Fibroblast of peridontal ligament (primary cell): ENCODE measurements around the gene EXOC3.

Experiments used
- DNase-seq: peaks from one replicate; pipeline ENCODE4 v3.0.0-alpha.2; 2010; ENCODE audit errors: extremely low read depth

Gene EXOC3

DNA sequence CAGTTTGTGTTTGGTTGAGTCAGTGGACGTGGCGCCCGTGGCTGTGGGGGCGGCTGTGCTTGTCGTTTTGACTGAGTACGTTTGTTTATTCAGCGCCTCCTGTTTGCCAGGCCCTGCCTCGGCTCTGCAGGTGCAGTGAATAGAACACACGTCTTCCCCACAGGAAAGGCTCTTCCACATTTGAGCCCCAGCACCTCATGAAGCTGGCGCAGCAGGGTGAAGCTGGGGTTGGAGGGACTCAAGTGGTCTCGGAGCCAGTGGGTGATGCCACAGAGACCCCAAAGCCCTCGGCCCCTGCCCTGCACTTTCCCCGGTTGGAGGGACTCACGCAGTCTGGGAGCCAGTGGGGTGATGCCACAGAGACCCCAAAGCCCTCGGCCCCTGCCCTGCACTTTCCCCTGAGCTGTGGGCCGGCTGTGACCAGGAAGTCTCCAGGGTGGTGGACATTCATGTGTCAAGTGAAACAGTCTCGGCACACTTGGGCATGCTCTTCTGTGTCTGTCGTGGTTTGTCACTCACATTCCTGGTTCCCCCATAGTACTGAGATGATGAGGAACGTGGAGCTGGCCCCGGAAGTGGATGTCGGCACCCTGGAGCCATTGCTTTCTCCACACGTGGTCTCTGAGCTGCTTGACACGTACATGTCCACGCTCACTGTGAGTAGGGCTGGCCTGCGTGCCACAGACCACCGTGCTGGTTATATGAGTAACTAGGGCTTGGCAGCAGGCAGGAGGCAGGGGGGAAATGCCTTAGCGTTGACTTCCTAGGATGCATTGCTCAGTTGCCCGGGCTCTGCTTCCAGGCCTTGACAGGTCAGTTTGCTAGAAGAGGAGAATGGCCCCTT, 13.6 kb downstream of the EXOC3 start:
- no peak for DNase-seq

DNA sequence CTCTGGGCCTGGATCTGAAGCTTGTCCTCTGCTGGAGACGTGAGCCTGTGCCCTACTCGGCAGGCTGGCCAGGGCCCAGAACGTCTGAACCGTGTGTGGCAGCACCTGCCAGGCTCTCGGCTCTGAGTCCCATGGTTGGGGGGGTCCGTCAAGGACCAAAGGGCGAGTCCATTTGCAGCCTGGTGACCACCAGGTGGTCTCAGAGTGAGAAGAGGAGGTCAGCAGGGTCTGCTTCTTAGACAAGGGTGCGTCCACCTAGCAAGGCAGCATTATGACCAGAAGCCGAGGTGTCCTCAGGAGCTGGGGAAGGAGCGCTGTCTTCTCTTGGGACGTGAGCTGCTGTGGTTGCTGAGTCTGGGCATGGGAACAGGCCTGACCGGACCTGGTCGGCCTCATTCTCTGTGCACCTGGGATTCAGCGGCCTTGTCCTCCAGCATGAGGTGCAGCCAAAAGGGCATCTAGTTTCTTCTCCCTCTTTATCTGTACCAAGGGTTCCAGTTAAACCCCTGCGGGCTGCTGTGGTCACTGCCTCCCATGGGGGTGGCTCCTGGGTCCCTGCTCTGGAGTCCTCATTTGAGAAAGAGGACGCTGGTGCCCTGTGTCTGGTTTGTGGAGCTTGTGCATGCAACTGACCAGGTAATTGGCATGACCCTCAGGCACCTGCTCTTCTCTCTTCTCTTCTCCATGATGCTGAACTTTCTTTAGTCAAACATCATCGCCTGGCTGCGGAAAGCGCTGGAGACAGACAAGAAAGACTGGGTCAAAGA, 14.4 kb downstream of the EXOC3 start:
- no peak for DNase-seq

DNA sequence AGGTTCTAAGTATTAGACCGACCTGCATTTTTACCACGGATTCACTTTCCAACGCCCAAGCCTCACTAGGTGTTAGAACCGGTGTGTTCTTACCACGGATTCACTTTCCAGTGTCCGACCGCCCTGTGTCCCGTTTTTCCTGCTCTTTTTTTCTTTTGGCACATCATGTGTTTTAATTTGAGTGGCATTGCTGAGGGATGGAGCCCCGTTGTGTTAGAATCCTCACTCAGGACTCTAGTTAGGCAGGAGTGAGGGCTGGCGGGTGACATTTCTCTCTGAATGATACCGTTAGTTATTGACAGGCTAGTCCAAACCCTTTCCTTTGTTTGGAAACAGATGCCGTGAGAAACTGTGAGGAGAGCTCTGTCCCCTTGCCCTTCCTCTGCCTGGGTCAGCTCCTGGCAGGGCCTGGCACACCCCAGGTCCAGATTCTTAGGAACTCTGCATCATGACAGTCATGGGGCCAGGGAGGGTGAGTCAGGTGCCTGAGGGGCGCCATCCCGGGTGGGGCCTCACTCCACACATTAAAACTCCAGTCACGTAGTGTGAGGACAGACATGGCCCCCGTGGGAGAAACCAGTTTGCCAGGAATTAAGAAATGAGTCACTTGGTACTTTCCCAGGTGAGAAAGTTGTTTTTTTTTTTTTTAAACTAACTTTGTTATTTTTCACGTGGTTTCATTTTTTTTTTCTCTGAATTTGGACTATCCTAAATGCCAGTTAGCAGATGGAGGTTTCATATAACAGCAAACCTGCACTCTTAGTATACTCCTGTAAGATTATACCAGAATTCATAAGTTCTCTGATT, 15.8 kb downstream of the EXOC3 start:
- DNase-seq: peak; percentile 14

DNA sequence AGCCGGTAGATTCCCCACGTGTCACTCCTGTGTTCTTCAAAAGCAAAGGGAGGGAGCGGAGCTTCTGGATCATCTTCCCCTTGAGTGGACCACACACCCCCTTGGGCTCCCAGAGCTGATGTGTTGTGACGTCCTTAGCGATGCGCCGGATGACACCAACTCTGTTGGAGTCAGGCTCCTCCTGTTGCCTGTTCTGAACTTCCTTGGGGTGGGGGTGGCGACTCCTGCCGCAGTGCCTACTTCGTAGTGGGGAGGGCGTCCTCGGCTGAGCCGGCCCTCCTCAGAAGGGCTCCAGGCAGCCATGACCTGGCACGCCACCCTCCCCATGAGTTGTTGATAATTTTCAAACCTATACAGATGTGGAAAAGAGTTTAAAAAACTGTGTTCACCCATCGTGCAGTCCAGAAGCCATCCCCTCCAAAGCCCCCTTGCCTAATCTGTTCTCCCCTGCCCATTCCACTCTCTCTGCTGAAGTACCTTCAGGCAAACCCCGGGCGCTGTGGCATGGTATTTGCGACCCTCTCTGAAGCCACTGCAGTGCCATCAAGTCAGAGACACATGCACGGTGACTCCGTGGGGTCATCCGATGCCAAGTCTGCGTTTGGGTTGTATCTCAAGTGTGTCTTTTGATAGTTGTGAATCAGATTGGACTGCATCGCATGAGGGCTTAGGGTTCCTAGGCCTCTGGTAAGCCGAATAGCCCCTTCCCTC, 16.7 kb downstream of the EXOC3 start:
- no peak for DNase-seq

DNA sequence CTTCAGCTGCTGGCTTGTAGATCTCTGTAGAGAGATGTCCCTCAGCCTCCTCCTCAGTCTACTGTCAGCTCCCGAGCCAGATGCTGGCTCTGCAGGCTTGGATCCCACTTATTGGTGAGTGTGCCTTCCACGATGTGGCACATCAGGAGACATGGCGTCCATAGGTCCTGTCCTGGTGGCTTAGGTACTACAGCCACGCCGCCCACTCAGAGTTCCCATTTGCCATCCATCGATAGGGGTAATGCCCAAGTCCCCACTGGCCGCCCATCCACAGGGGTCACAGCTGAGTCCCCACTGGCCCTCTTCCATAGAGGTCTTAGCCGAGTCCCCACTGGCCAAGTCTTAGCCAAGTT, 17.3 kb downstream of the EXOC3 start:
- DNase-seq: no peak

DNA sequence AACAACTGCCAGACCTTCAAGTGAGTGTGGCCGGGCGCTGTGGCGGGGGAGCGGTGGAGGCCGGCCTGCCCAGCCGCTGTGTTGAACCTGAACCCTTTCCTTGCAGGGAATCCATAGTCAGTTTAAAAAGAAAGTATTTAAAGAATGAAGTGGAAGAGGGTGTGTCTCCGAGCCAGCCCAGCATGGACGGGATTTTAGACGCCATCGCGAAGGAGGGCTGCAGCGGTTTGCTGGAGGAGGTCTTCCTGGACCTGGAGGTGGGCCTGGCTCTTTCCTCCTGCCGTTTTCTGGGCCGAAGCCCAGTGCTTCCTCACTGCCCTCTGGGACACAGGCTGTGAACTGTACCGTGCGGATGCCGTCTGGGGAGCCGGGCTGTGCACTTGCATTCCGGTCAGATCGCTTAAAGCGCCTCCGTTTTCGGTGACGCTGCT, 19.1 kb downstream of the EXOC3 start:
- no peak for DNase-seq

DNA sequence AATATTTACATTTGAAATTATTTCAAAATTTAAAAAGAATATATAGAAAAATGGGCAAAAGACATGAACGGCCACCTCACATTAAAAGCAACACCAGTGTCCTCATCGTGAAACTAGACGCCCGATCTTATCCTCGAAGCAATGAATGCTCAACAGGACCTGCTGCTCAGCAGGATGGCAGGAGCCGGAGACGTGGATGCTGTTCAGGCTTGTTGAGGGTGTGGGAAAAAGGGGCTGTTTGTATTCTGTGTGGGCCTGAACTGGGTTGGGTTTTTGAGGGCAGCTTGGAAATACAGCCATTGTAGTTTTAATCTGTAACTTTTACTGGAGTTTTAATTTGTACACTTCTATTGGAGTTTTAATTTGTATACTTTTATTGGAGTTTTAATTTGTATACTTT, 20.3 kb downstream of the EXOC3 start:
- DNase-seq: no peak

DNA sequence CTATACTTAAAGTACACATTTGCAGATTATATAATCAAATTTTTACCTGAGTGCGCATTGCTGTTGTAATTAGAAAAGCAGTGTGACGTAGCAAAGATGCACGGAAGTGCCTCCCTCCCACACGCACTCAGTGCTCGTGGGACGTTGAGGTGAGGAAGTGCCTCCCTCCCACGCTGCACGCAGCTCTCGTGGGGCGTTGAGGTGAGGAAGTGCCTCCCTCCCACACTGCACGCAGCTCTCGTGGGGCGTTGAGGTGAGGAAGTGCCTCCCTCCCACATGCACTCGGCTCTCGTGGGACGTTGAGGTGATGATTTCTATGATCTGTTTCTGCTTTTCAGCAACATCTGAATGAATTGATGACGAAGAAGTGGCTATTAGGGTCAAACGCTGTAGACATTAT, 21.0 kb downstream of the EXOC3 start:
- DNase-seq: no peak

DNA sequence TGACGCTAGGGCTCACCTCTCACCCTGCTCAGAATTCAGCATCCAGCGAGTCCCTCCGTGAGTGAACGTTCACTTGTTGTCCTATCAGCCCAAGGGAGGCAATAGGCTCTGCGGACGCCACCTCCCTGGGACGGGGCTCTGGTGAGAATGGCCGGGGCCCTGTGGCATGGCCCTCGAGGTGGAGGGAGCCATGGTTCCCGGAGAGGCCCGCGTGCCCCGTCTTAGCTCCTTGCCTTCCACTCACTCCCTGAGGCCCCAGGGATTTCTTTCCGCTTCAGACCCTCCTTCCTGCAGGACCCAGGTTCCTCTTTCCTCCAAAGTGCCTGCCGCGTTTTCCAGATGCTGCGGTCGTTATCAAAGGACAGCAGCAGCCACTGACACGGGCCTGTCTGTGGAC, 21.5 kb downstream of the EXOC3 start:
- no peak for DNase-seq

DNA sequence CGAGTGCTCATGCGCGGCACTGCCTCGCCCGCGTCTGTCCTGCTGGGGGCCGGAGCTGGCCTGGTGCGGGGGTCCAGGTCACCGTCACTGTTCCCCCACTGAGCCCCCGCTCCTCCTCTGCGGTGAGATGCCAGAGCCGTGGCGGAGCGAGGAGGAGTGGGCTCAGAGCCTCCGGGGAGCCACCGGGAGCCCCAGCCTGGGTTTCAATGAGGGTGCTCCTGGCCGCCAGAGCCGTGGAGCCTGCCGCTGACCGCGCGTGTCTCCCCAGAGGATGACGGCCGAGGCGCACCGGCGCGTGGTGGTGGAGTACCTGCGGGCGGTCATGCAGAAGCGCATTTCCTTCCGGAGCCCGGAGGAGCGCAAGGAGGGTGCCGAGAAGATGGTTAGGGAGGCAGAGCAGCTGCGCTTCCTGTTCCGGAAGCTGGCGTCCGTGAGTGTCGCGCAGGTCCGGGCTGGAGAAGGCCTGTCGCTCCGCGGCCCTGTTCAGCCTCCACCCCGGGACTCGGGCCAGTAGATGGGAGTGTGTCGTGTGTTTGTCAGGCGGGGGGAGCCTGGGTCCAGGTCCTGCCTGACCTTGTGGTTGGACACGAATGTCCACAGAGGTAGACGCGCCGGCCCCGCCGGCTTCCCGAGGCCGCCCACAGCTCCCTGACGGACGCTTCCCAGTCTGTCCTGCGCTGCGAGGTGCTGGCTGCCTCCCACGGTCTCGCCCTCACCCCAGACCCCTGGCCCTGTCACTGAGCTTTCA, 22.0 kb downstream of the EXOC3 start:
- DNase-seq: no peak

DNA sequence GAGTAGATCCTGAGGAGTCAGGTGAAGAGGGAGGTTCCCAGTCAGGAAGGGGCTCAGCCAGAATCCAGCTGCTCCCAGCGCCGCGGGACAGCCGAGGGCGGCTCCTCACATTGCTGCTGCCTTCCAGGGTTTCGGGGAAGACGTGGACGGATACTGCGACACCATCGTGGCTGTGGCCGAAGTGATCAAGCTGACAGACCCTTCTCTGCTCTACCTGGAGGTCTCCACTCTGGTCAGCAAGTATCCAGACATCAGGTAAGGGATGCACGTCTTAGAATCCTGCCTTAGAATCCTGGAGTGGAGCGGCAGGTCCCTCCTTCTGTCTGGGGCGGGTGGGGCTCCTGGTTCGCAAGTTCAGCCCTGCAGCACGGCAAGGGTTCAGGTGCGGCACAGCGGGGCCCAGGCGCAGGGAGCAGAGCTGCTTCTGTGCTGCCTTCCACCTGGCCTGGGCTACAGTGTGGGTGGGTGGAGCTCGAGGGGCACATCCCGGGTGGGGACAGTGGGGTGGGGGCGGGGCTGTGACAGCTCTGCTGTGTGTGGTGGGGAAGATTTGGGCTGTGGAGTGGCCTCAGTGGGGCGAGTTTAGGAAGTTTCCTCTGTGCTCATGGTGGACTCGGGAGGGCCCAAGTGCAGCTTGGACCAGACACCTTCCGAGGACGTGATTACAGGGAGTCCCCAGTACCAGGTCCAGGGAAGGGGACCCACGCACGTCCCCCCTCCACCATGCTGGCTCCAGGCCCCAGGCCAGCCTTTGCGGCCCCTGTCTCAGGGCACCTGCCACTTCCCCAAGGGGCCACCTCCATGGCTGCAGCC, 22.8 kb downstream of the EXOC3 start:
- no peak for DNase-seq

DNA sequence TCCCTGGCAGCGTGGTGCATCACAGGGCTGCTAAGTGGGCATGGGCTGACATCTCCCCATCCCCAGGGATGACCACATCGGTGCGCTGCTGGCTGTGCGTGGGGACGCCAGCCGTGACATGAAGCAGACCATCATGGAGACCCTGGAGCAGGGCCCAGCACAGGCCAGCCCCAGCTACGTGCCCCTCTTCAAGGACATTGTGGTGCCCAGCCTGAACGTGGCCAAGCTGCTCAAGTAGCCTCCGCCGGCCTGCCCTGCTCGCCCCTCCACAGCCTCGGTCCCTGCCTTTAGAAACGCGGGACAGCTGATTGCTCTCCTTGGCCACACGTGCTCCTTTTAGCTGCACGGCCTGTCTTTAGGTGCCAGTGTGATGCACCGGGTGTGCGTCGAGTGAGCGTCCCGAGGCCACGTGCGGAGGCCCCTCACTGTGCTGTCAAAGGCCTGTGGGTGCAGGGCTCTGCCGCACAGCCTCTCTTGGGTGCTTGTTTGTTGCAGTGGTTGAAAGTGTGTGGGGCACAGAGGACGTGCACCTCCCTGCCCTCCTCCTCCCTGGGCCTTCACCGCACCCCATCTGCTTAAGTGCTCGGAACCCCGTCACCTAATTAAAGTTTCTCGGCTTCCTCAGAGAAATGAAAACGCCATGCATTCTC, 23.8 kb downstream of the EXOC3 start:
- DNase-seq: no peak

DNA sequence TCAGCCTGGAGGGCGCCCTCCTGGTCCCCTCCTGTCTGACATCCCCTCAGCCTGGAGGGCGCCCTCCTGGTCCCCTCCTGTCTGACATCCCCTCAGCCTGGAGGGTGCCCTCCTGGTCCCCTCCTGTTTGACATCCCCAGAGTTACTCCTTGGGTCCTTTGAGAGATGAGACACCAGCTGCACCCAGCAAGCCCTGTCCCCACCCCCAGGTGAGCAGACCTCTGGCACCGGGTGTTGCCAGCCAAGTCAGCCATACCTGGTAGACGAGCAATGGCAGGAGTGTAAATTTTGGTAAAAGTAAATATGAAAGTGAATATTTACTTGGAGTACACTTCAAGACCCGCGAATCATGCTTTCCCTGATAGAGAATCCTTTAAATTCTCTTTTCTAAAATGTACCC, 25.4 kb downstream of the EXOC3 start:
- DNase-seq: no peak

DNA sequence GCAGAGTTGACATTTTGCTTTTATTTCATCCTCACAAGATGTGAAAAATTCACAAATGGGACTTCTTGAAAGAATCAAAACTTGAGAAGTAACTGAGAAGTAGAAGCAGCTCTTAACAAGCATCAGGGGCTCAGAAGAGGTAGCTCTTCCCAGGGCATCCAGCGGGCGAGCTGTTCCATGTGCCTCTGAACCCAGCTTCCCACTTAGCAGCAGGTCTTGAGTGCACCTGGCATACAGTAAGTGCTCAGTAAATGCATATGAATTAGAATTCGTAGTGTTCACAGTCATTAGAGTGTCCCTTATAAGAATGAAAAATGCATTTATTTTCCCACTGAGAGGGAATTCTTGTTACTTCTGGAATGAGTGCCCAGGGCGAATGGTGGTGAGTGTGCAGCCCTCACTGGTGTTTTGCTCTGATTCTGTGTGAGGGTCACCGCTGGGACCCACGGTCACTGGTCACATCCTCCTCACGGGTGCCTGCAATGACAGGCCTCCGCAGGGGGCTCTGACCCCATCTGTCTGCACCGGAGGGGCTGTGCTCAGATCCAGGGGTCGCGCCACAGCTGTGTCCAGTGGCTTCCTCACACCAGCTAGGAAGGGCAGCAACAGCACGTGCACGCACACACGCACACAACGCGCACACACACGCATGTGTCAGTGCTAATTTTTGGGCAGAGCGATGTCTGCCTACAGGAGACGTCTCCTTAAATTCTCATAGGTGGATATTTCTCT, 26.9 kb downstream of the EXOC3 start:
- no peak for DNase-seq

DNA sequence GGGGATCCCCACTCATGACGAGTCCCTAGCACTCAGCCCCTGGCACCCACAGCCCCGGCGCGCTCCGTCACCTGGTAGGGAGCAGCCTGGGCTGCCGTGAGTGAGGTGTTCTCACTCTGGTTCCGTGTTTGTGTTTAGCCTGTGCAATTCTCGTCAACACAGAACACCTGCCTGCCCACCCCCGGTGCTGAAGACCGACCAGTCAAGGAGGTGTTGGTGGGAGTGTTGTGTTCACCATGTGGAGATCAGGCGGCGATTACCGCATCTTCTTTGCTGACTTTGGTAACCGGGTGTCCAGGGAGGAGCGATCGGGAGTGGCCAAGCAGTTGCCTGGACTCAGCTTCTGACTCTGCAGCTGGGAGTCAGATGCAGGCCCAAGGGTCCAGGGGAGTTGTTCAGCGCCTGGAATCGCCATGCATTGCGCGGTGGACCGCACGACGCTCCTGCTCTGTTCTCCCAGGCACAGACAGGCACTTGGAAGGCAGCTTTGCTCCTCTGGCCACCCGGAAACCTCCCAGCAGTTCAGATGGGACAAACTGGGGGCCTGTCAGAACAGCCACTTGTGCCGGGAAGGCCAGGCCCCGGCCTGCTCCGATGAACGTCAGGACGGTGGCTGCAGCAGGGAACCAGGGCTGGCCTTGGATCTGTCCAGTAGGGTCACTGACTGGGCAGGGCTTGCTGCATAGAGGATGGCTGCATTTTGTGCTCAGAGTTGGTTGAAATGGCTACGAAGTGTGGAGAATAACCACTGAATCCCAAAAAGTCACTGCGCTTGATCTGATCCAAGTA, 28.2 kb downstream of the EXOC3 start:
- DNase-seq: no peak

DNA sequence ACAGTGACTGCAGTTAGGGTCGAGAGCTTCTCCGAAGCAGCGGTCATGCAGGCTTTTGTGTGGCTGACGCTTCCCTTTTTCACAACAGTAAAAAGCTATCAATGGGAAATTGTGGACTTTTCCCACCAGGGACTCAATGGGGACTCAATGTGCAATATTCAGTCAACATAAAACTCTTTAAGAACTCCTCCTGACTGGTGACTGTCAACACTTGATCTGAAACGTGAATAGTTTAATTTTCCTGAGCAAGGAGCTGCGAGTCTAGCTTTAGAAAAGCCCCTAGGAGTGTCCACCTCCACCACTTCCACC, 28.7 kb downstream of the EXOC3 start:
- no peak for DNase-seq

DNA sequence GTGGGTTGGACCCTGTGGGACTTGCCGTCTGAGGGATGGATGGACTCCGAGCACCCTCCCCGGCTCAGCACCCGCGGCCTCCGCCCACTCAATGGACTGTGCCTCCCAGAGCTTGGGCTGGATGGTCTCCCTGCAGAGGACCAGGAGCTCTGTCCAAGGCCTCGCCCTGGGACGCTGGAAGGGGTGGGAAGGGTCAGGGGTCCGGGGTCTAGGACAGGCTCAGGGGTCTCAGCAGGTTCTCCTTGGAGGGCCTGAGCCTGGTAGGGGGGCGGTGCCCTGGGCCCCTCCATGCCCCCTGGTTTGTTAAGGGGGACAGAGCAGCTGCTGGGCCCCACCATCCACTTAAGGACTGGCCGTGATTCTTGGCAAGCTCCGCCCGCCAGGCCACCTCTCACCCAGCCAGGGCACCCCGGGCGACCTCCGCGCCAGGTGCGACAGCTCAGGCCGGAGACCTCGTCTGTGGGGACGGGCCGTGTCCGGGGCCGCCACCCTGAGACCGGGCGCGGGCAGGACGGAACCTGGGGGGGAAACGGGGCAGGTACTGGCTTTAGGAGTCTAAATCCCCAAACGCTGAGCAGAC, 29.2 kb downstream of the EXOC3 start:
- DNase-seq: no peak
